ENCODE measurements around the gene PCP2.

DNA sequence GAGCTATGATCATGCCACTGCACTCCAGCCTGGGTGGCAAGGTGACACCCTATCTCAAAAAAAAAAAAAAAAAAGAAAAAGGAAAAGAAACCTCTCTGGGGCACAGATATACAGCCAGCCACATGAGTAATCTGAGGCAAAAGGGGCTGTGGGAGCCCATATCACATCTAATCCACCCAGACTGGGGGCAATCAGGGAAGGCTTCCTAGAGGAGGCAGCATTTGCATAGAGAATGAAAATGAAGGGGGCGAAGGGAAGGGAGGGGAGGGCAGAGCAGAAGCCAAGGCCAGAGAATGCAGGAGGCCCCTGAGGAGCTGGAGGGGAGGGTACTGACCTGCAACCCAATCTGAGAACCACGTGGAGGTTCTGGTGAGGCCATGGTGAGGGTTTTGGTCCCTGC lies 16.6 kb upstream of the PCP2 start:
- TF ChIP-seq, protein P1, sequence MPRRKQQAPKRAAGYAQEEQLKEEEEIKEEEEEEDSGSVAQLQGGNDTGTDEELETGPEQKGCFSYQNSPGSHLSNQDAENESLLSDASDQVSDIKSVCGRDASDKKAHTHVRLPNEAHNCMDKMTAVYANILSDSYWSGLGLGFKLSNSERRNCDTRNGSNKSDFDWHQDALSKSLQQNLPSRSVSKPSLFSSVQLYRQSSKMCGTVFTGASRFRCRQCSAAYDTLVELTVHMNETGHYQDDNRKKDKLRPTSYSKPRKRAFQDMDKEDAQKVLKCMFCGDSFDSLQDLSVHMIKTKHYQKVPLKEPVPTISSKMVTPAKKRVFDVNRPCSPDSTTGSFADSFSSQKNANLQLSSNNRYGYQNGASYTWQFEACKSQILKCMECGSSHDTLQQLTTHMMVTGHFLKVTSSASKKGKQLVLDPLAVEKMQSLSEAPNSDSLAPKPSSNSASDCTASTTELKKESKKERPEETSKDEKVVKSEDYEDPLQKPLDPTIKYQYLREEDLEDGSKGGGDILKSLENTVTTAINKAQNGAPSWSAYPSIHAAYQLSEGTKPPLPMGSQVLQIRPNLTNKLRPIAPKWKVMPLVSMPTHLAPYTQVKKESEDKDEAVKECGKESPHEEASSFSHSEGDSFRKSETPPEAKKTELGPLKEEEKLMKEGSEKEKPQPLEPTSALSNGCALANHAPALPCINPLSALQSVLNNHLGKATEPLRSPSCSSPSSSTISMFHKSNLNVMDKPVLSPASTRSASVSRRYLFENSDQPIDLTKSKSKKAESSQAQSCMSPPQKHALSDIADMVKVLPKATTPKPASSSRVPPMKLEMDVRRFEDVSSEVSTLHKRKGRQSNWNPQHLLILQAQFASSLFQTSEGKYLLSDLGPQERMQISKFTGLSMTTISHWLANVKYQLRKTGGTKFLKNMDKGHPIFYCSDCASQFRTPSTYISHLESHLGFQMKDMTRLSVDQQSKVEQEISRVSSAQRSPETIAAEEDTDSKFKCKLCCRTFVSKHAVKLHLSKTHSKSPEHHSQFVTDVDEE (CRISPR knock-in tag; IDR thresholded peaks at IDR 0.05), result no peak
- no peak for TF ChIP-seq BACH2 (CRISPR knock-in tag; IDR thresholded peaks at IDR 0.05; ENCODE audit: borderline replicate concordance)
- TF ChIP-seq, protein P2, sequence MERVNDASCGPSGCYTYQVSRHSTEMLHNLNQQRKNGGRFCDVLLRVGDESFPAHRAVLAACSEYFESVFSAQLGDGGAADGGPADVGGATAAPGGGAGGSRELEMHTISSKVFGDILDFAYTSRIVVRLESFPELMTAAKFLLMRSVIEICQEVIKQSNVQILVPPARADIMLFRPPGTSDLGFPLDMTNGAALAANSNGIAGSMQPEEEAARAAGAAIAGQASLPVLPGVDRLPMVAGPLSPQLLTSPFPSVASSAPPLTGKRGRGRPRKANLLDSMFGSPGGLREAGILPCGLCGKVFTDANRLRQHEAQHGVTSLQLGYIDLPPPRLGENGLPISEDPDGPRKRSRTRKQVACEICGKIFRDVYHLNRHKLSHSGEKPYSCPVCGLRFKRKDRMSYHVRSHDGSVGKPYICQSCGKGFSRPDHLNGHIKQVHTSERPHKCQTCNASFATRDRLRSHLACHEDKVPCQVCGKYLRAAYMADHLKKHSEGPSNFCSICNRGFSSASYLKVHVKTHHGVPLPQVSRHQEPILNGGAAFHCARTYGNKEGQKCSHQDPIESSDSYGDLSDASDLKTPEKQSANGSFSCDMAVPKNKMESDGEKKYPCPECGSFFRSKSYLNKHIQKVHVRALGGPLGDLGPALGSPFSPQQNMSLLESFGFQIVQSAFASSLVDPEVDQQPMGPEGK (CRISPR knock-in tag; IDR thresholded peaks at IDR 0.05; ENCODE audit: borderline replicate concordance), result no peak
- TF ChIP-seq TOX (CRISPR knock-in tag; IDR thresholded peaks at IDR 0.05; ENCODE audit: borderline replicate concordance), result no peak
- TF ChIP-seq, protein P3, sequence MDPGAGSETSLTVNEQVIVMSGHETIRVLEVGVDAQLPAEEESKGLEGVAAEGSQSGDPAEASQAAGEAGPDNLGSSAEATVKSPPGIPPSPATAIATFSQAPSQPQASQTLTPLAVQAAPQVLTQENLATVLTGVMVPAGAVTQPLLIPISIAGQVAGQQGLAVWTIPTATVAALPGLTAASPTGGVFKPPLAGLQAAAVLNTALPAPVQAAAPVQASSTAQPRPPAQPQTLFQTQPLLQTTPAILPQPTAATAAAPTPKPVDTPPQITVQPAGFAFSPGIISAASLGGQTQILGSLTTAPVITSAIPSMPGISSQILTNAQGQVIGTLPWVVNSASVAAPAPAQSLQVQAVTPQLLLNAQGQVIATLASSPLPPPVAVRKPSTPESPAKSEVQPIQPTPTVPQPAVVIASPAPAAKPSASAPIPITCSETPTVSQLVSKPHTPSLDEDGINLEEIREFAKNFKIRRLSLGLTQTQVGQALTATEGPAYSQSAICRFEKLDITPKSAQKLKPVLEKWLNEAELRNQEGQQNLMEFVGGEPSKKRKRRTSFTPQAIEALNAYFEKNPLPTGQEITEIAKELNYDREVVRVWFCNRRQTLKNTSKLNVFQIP (CRISPR knock-in tag; IDR thresholded peaks at IDR 0.05; ENCODE audit: borderline replicate concordance, low read depth), result no peak
- no peak for TF ChIP-seq ZNF565 (CRISPR knock-in tag; conservative IDR thresholded peaks at IDR 0.05; ENCODE audit: low read depth)
- TF ChIP-seq ISL1 (CRISPR knock-in tag; IDR thresholded peaks at IDR 0.05), result no peak
